ENCODE results near the gene ECE1. TPM values are rescaled to one million over a fixed set of nuclear protein-coding genes. Genes with fewer than 3 reads are reported as not detected.
"Not testable (repeated sequence)": the region's sequence is repeated elsewhere in the genome, so short reads cannot be mapped to it uniquely, and the experiment has no call there.

Gene ECE1
- total and polyA plus RNA-seq, 12 donors, result 86.1 to 588 (median 222) TPM

DNA sequence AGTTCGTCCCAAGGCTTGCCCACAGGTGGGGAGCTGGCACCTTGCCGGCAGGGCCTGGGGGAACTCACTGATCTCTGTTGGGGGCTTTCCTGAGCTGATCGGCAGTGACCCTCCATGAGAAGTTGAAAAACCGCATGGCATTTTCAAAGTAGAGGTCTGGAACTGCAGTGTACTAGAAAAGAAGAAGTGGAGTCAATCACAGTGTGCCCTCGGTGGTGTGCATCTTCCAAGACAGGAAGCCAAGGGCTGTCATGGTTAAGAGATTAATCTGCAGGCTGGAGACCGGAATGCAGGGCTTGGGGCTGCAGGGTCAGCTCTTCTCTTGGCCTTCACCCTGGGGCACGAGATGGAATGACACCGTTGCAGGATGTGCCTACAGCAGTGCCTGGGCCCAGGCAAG, 56.8 kb downstream of the ECE1 start:
- intact Hi-C loops (cut with DNase I), result loop anchor here (2.0 to 5.0 kb wide), 2 partner anchors 135 to 419 kb away; no protein-coding TSS in a partner anchor
- TF ChIP-seq, protein P1, sequence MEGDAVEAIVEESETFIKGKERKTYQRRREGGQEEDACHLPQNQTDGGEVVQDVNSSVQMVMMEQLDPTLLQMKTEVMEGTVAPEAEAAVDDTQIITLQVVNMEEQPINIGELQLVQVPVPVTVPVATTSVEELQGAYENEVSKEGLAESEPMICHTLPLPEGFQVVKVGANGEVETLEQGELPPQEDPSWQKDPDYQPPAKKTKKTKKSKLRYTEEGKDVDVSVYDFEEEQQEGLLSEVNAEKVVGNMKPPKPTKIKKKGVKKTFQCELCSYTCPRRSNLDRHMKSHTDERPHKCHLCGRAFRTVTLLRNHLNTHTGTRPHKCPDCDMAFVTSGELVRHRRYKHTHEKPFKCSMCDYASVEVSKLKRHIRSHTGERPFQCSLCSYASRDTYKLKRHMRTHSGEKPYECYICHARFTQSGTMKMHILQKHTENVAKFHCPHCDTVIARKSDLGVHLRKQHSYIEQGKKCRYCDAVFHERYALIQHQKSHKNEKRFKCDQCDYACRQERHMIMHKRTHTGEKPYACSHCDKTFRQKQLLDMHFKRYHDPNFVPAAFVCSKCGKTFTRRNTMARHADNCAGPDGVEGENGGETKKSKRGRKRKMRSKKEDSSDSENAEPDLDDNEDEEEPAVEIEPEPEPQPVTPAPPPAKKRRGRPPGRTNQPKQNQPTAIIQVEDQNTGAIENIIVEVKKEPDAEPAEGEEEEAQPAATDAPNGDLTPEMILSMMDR (IDR thresholded peaks at IDR 0.05), result no peak
- no peak for TF ChIP-seq POLR2A (IDR thresholded peaks at IDR 0.05)
- 25 to 44% (median 39%) methylated on average over 8 of the region's 8 CpGs for WGBS, 4 donors

DNA sequence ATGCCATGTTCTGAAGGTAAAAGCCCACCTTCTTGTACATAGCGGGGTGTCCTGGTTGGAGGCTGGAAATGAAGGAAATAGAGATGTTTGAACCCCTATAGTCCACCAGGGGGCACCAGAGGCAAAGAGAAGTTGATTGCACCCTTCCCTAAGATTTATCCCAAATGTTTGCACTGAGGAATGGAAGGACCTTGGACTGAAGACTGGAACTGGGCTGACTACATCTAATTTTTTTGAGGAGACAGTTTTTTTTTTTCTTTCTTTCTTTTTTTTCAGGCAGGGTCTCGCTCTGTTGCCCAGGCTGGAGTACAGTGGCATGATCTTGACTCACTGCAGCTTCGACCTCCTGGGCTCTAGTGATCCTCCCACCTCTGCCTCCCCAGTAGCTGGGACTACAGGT, 58.2 kb downstream of the ECE1 start:
- H3K27me3 ChIP-seq, result no peaks in the 10 kb centered on the region
- peak in 6 of 7 donors; percentile 43 to 80 (median 63) for DNase-seq
- WGBS, 4 donors, result 65 to 77% (median 72%) methylated on average over 3 of the region's 3 CpGs
- no peak overlapping the region for H3K4me3 ChIP-seq
- no peaks in the 10 kb centered on the region for H3K4me1 ChIP-seq (replicated peaks in 1 of 2)
- intact Hi-C loops (cut with DNase I), result loop anchor here (2.0 to 5.0 kb wide), 2 partner anchors 137 to 420 kb away; no protein-coding TSS in a partner anchor
- TF ChIP-seq, protein P1 (IDR thresholded peaks at IDR 0.05), result peak; percentile 75 to 94 (median 86)
- TF ChIP-seq POLR2A (IDR thresholded peaks at IDR 0.05), result no peak
- peaks cover 0 to 79% of the 10 kb centered on the region in 2 donors for H3K36me3 ChIP-seq (replicated peaks in 1 of 2)
- no peaks in the 10 kb centered on the region for H3K9me3 ChIP-seq (replicated peaks in 1 of 3)
- H3K27ac ChIP-seq, result peak overlapping the region in 1 of 5 donors; percentile 39

More for the DNA sequence above, 56.8 kb downstream of the ECE1 start:
- Histone ChIP-seq H3K4me1 (replicated peaks in 1 of 2) (peaks cover 3 to 13% of the 10 kb centered on the region in 2 donors), H3K27me3 (no peaks in the 10 kb centered on the region), H3K36me3 (replicated peaks in 1 of 2) (peaks cover 0 to 77% of the 10 kb centered on the region in 2 donors), H3K9me3 (replicated peaks in 1 of 3) (no peaks in the 10 kb centered on the region), H3K4me3 (no peak overlapping the region), H3K27ac (no peak overlapping the region)
- DNase-seq, result no peak

DNA sequence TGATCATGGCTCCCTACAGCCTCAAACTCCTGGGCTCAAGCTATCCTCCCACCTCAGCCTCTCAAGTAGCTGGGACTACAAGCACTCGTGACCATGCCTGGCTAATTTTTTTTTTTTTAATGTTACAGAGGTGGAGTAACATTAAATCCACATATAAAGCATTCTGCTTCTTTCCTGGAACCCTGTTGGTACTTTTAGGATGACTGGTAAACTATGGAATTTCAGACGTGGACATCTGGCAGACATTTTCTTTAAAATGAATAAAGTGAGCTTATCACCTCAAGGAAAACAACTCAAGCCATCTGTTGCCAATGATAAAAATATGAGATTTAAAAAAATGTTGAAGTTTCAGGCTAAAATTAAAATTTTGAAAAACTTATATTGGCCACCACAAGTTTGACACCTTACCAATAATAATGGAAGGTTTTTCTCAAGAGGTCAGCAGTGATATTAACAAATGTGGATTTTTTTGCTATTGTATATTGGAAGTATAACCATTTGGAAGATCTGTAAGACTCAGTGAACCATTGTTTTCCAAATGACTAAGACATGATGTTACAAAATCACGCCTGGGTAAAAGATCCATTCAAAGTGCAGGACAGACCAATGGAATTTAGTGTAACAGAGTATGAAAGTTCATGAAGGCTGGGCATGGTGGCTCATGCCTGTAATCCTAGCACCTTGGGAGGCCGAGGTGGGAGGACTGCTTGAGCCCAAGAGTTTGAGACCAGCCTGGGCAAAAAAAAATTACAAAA, 60.8 kb downstream of the ECE1 start:
- Histone ChIP-seq H3K9me3 (replicated peaks in 1 of 3) (no peaks in the 10 kb centered on the region), H3K4me1 (replicated peaks in 1 of 2) (no peaks in the 10 kb centered on the region), H3K27ac (no peak overlapping the region), H3K4me3 (no peak overlapping the region), H3K27me3 (no peaks in the 10 kb centered on the region), H3K36me3 (replicated peaks in 1 of 2) (peaks cover 0 to 83% of the 10 kb centered on the region in 2 donors)
- TF ChIP-seq POLR2A (IDR thresholded peaks at IDR 0.05), result no peak
- TF ChIP-seq, protein P1 (IDR thresholded peaks at IDR 0.05), result no peak
- DNase-seq, result no peak
- 88 to 96% (median 92%) methylated on average over 4 of the region's 4 CpGs for WGBS, 4 donors
- intact Hi-C loops (cut with DNase I), result loop anchor here in 1 of 2 donors (10.0 kb wide), 1 partner anchor 425 kb away; no protein-coding TSS in a partner anchor

DNA sequence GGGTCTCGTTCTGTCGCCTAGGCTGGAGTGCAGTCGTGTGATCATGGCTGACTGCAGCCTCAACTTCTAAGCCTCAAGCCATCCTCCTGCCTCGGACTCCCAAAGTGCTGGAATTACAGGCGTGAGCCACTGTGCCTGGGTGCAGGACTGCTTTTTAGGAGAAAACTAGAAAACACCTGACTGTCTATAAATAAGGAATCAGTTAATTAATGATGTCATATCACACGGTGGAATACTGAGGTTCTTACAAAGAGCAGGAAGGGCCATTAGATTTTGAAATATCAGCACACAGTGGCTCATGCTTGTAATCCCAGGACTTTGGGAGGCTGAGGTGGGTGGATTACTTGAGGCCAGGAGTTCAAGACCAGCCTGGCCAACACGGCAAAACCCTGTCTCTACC, 62.0 kb downstream of the ECE1 start:
- 83 to 92% (median 85%) methylated on average over 7 of the region's 7 CpGs for WGBS, 4 donors

More for the DNA sequence above, 62.0 kb downstream of the ECE1 start:
- H3K9me3 ChIP-seq (replicated peaks in 1 of 3); H3K4me3 ChIP-seq; H3K27me3 ChIP-seq; DNase-seq; H3K4me1 ChIP-seq (replicated peaks in 1 of 2); H3K27ac ChIP-seq: not testable (repeated sequence)
- peaks cover 0 to 83% of the 10 kb centered on the region in 2 donors for H3K36me3 ChIP-seq (replicated peaks in 1 of 2)
- intact Hi-C loops (cut with DNase I), result loop anchor here in 1 of 2 donors (10.0 kb wide), 1 partner anchor 427 kb away; no protein-coding TSS in a partner anchor
